D721Med (cell line): ENCODE measurements around the gene TRIM37.

Experiments
- DNase-seq: peaks from one replicate; pipeline ENCODE4 v3.0.0; 2011; ENCODE audit warnings: low spot score; ENCODE audit not compliant: insufficient read length
- FAIRE-seq: peaks from 2 replicates; lab custom pipeline; 2011; peaks lifted over from hg19 to GRCh38; lab: Jason Lieb, UNC
- CTCF ChIP-seq: IDR thresholded peaks from 2 replicates; pipeline ENCODE4 v1.5.1; 2012; ENCODE audit warnings: mild to moderate bottlenecking, control low read depth; ENCODE audit not compliant: insufficient read depth; ENCODE audit errors: missing control alignments

TRIM37 gene

GRCh38 chr17:59069856-59070255 lies 36.8 kb downstream of the TRIM37 start:
- TF ChIP-seq CTCF: no peak
- DNase-seq (no peak), FAIRE-seq (no peak)

DNA sequence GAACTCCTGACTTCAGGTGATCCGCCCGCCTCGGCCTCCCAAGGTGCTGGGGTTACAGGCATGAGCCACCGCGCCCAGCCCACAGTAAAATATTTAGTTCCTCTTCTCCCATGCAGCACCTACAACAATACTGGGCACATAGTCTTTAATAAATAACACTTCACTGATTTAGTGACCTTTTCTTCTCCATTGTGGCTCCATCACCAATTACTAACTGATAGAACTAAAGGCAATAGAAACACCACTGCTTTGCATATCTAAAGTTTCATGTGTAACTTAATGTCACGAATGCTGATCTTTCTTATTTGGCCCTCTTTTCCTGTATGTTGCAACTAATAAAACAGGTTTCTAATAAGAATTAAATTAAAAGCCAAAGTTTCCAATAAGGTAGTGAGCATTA lies 38.9 kb downstream of the TRIM37 start:
- TF ChIP-seq CTCF: no peak
- no peak for FAIRE-seq
- DNase-seq: no peak

- no peak for TF ChIP-seq CTCF
- no peak for DNase-seq
- FAIRE-seq: no peak
Measured at GRCh38 chr17:59067340-59067739, 39.3 kb downstream of the TRIM37 start.

DNA sequence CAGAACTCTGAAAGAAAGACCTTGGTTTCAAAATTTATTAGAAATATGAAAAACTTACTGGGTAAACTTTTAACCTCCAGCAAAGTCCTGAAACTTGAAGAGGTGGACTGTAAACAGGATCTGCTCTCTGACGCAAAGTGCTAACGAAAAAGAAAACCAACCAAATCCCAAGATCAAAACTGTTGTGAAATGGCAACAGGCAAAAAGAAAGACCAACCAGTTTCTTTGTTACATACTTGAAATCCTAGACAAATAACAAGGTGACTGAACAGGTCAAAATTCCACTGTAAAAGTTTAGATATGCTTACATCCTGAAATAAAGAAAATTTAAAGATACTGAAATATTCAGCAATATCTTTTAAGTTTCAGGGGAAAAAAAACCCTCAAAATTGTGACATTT lies 44.2 kb downstream of the TRIM37 start:
- no peak for TF ChIP-seq CTCF
- no peak for FAIRE-seq
- DNase-seq: no peak

DNA sequence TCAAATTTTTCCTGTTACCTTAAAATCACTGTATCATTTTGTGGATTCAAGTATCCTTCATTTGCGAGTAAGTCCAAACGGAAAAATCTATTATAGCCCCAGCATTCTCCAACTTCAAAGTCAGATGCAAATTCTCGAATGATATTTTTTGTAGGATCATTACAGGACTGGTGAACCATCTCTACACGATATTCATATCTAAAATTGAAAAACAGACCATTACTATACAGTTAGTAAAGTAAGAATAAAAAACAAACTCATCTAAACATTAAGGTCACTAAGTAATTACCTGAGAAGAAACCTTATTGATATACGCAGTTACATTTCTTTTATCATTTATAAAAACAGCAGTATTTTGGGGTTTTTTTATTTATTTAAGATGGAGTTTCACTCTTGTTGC lies 49.8 kb downstream of the TRIM37 start:
- FAIRE-seq (no peak), DNase-seq (no peak)
- no peak for TF ChIP-seq CTCF

GRCh38 chr17:59049798-59050197 lies 56.9 kb downstream of the TRIM37 start:
- no peak for DNase-seq
- FAIRE-seq: no peak
- no peak for TF ChIP-seq CTCF

DNA sequence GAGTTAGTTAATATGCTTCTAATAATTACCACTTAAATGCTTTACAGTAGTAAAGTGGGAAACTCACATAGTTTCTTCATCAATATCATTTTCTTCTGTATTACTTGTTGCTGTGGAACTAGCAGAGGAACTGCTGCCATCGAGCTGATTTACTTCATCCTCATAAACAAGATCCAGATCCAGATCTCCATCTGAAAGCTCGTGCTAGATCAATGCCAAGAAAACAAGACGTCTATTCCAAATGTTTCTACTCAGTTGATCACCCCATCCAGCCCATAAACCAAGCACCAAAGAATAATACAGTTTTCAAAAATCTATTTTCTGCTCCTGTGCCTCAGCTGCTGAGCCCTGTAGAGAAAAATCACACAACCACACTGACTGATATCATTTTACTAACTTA lies 59.1 kb downstream of the TRIM37 start:
- DNase-seq (no peak), FAIRE-seq (no peak)
- no peak for TF ChIP-seq CTCF
